Mesenchymal stem cell (in vitro differentiated cells and primary cell): Measurements from ENCODE around the gene SEC63.
"Not testable (repeated sequence)": the region's sequence is repeated elsewhere in the genome, so short reads cannot be mapped to it uniquely, and the experiment has no call there.

Source experiments
- DNase-seq: peaks from one replicate; pipeline ENCODE4 v3.0.0-alpha.2; 2013
- H2AFZ ChIP-seq: one replicate; pipeline ENCODE4 v1.6.1; 2013; ENCODE audit warnings: low read depth, mild to moderate bottlenecking, control low read depth, inconsistent platforms, low read length, moderate library complexity
- H2AK5ac ChIP-seq: 2 replicates; pipeline ENCODE4 v1.6.1; 2013; ENCODE audit warnings: low read length, moderate library complexity, mild to moderate bottlenecking, inconsistent platforms; ENCODE audit not compliant: severe bottlenecking
- H2BK120ac ChIP-seq: one replicate; pipeline ENCODE4 v1.6.1; 2013; ENCODE audit warnings: low read depth, mild to moderate bottlenecking, inconsistent platforms, low read length, moderate library complexity
- H2BK12ac ChIP-seq, 2 experiments: one replicate each; pipeline ENCODE4 v1.6.1; 2013; ENCODE audit warnings: inconsistent platforms in 2 of 2, low read length in 2 of 2, mild to moderate bottlenecking in 2 of 2, moderate library complexity in 2 of 2, control low read depth in 1 of 2
- H2BK15ac ChIP-seq: one replicate; pipeline ENCODE4 v1.6.1; 2013; ENCODE audit warnings: mild to moderate bottlenecking, low read depth, inconsistent platforms; ENCODE audit not compliant: poor library complexity, severe bottlenecking
- H2BK5ac ChIP-seq: 2 replicates; pipeline ENCODE4 v1.6.1; 2013; ENCODE audit warnings: low read depth, mild to moderate bottlenecking, low read length, control low read depth, inconsistent platforms; ENCODE audit not compliant: poor library complexity, severe bottlenecking
- H3K14ac ChIP-seq, 2 experiments: one replicate each; pipeline ENCODE4 v1.6.1; 2013; ENCODE audit warnings: inconsistent platforms in 2 of 2, low read length in 2 of 2, control low read depth in 1 of 2, mild to moderate bottlenecking in 1 of 2, moderate library complexity in 1 of 2
- H3K18ac ChIP-seq, 2 experiments: one replicate each; pipeline ENCODE4 v1.6.1; 2013; ENCODE audit warnings: inconsistent platforms in 2 of 2, low read length in 2 of 2, control low read depth in 1 of 2, low read depth in 1 of 2, mild to moderate bottlenecking in 1 of 2
- H3K23ac ChIP-seq, 2 experiments: one replicate each; pipeline ENCODE4 v1.6.1; 2013; ENCODE audit warnings: inconsistent platforms in 2 of 2, low read length in 2 of 2, mild to moderate bottlenecking in 2 of 2, moderate library complexity in 2 of 2, control low read depth in 1 of 2
- H3K27ac ChIP-seq: 2 replicates; pipeline ENCODE4 v1.5.1; 2013; ENCODE audit warnings: mild to moderate bottlenecking, moderate library complexity, low read length, control low read depth, inconsistent platforms; ENCODE audit not compliant: poor library complexity, severe bottlenecking
- H3K27me3 ChIP-seq, 2 experiments: 2 replicates each; pipeline versions ENCODE4 v1.6.1 to v1.7.0; 2013; ENCODE audit warnings: low read length in 2 of 2, mild to moderate bottlenecking in 2 of 2, moderate library complexity in 2 of 2, control low read depth in 1 of 2, inconsistent platforms in 1 of 2; ENCODE audit not compliant: control insufficient read depth in 1 of 2, insufficient read depth in 1 of 2
- H3K36me3 ChIP-seq, 2 experiments: 2 replicates each; pipeline versions ENCODE4 v1.6.1 to v1.7.0; 2013; ENCODE audit warnings: low read length in 2 of 2, control low read depth in 1 of 2, inconsistent platforms in 1 of 2, low read depth in 1 of 2, mild to moderate bottlenecking in 1 of 2; ENCODE audit not compliant: insufficient read depth in 2 of 2, control insufficient read depth in 1 of 2
- H3K4ac ChIP-seq, 2 experiments: one replicate each; pipeline ENCODE4 v1.6.1; 2013; ENCODE audit warnings: inconsistent platforms in 2 of 2, low read length in 2 of 2, mild to moderate bottlenecking in 2 of 2, moderate library complexity in 2 of 2, control low read depth in 1 of 2, low read depth in 1 of 2
- H3K4me1 ChIP-seq: 2 replicates; pipeline ENCODE4 v1.6.1; 2013; ENCODE audit warnings: low read depth, low read length, control low read depth; ENCODE audit not compliant: control insufficient read depth, insufficient read depth
- H3K4me2 ChIP-seq: 2 replicates; pipeline ENCODE4 v1.6.1; 2013; ENCODE audit warnings: low read length, mild to moderate bottlenecking, inconsistent platforms; ENCODE audit not compliant: poor library complexity, severe bottlenecking
- H3K4me3 ChIP-seq, 2 experiments: 2 replicates each; pipeline versions ENCODE4 v1.5.1 to v1.7.0; 2013; ENCODE audit warnings: low read length in 2 of 2, mild to moderate bottlenecking in 2 of 2, control low read depth in 1 of 2, low read depth in 1 of 2; ENCODE audit not compliant: insufficient read depth in 1 of 2
- H3K79me1 ChIP-seq: replicated peaks from 2 replicates; pipeline ENCODE4 v1.6.1; 2013; ENCODE audit warnings: mild to moderate bottlenecking, control low read depth, low read length, inconsistent platforms; ENCODE audit not compliant: poor library complexity, severe bottlenecking
- H3K9ac ChIP-seq: 2 replicates; pipeline ENCODE4 v1.7.0; 2013; ENCODE audit warnings: mild to moderate bottlenecking, low read length, moderate library complexity
- H3K9me3 ChIP-seq: 2 replicates; pipeline ENCODE4 v1.7.0; 2013; ENCODE audit warnings: mild to moderate bottlenecking, low read length; ENCODE audit not compliant: control insufficient read depth
- H4K8ac ChIP-seq: one replicate; pipeline ENCODE4 v1.6.1; 2013; ENCODE audit warnings: inconsistent platforms, mild to moderate bottlenecking, low read length, moderate library complexity
- H4K91ac ChIP-seq: one replicate; pipeline ENCODE4 v1.6.1; 2013; ENCODE audit warnings: mild to moderate bottlenecking, low read length, inconsistent platforms
- WGBS: methylation state at CpG from one replicate; pipeline ENCODE4 v1.1.7; 2013; ENCODE audit warnings: mixed read lengths; 5-methylcytosine and 5-hydroxymethylcytosine counted together

The SEC63 gene

DNA sequence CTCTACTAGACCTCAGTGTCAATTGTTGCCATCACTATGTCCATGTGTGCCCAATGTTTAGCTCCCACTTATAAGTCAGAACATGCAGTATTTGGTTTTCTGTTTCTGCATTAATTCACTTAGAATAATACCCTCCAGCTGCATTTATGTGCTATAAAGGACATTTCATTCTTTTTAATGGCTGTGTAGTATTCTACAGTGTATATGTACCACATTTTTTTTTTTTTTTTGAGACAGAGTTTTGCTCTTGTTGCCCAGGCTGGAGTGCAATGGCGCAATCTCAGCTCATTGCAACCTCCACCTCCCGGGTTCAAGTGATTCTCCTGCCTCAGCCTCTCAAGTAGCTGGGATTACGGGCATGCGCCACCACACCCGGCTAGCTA, 21.1 kb downstream of the SEC63 start:
- H4K8ac ChIP-seq, H3K9ac ChIP-seq, H3K27me3 ChIP-seq, H3K79me1 ChIP-seq, H2BK5ac ChIP-seq, H2BK15ac ChIP-seq, H3K4ac ChIP-seq, H3K14ac ChIP-seq, H3K18ac ChIP-seq, H3K9me3 ChIP-seq, DNase-seq, H3K4me1 ChIP-seq, H3K4me2 ChIP-seq, H3K36me3 ChIP-seq, H3K23ac ChIP-seq, H3K4me3 ChIP-seq, H4K91ac ChIP-seq, H3K27ac ChIP-seq, H2BK120ac ChIP-seq, H2AK5ac ChIP-seq, H2BK12ac ChIP-seq, H2AFZ ChIP-seq: not testable (repeated sequence)
- 97% methylated on average over 5 of the region's 5 CpGs for WGBS

GRCh38 chr6:107936162-107936909, 21.7 kb downstream of the SEC63 start:
- Histone ChIP-seq H2AK5ac (no peak overlapping the region), H3K9ac (peak overlapping the region; percentile 18), H3K27ac (no peak overlapping the region), H3K4me1 (peaks cover 1% of the 10 kb centered on the region), H3K18ac (no peak overlapping the region), H3K4ac (no peak overlapping the region), H4K91ac (no peak overlapping the region), H2BK120ac (no peak overlapping the region), H3K9me3 (peaks cover 4% of the 10 kb centered on the region), H4K8ac (no peak overlapping the region), H3K36me3 (peaks cover 0 to 4% of the 10 kb centered on the region in 2 experiments), H3K4me2 (no peak overlapping the region), H3K79me1 (peaks cover 6% of the 10 kb centered on the region), H2BK5ac (no peak overlapping the region), H3K14ac (no peak overlapping the region), H2BK15ac (no peak overlapping the region), H2BK12ac (no peak overlapping the region), H3K23ac (no peak overlapping the region), H3K27me3 (no peaks in the 10 kb centered on the region), H2AFZ (no peak overlapping the region), H3K4me3 (no peak overlapping the region)
- WGBS, result 97% methylated on average over 3 of the region's 3 CpGs
- DNase-seq, result no peak

DNA sequence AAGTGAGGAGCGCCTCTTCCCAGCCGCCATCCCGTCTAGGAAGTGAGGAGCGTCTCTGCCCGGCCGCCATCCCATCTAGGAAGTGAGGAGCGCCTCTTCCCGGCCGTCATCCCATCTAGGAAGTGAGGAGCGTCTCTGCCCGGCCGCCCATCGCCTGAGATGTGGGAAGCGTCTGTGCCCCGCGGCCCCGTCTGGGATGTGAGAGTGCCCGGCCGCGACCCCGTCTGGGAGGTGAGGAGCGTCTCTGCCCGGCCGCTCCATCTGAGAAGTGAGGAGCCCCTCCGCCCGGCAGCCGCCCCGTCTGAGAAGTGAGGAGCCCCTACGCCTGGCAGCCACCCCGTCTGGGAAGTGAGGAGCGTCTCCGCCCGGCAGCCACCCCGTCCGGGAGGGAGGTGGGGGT, 23.8 kb downstream of the SEC63 start:
- not testable (repeated sequence) for DNase-seq, H3K9me3 ChIP-seq

GRCh38 chr6:107932580-107932979, 25.4 kb downstream of the SEC63 start:
- Histone ChIP-seq H3K18ac (no peak overlapping the region), H3K79me1 (peaks cover 5% of the 10 kb centered on the region), H3K4me3 (no peak overlapping the region), H3K4ac (no peak overlapping the region), H4K8ac (no peak overlapping the region), H3K9me3 (peaks cover 4% of the 10 kb centered on the region), H3K36me3 (peaks cover 0 to 7% of the 10 kb centered on the region in 2 experiments), H2BK5ac (no peak overlapping the region), H3K23ac (no peak overlapping the region), H2AK5ac (no peak overlapping the region), H3K27me3 (no peaks in the 10 kb centered on the region), H2BK120ac (no peak overlapping the region), H3K4me2 (no peak overlapping the region), H2BK15ac (no peak overlapping the region), H2BK12ac (no peak overlapping the region), H2AFZ (no peak overlapping the region), H3K4me1 (no peaks in the 10 kb centered on the region), H4K91ac (no peak overlapping the region), H3K14ac (no peak overlapping the region), H3K27ac (no peak overlapping the region), H3K9ac (no peak overlapping the region)
- WGBS, result 100% methylated on average over 1 of the region's 3 CpGs
- no peak for DNase-seq

More for the DNA sequence above, 23.8 kb downstream of the SEC63 start:
- not testable (repeated sequence) for H3K4me2 ChIP-seq, H4K91ac ChIP-seq, H3K27me3 ChIP-seq, H3K4ac ChIP-seq, H2BK15ac ChIP-seq, H3K36me3 ChIP-seq, H3K27ac ChIP-seq, H2BK120ac ChIP-seq, H3K23ac ChIP-seq, H3K4me3 ChIP-seq, H3K18ac ChIP-seq, H2AFZ ChIP-seq, H2AK5ac ChIP-seq, H3K9ac ChIP-seq, H3K79me1 ChIP-seq, H2BK5ac ChIP-seq, H3K14ac ChIP-seq, H3K4me1 ChIP-seq, H4K8ac ChIP-seq, H2BK12ac ChIP-seq
- 92% methylated on average over 17 of the region's 35 CpGs for WGBS
